Psoas muscle (tissue), 8 donors: ENCODE results near the gene ISY1. TPM values are rescaled to one million over a fixed set of nuclear protein-coding genes. Genes with fewer than 3 reads are reported as not detected.
"Not testable (repeated sequence)": the region's sequence is repeated elsewhere in the genome, so short reads cannot be mapped to it uniquely, and the experiment has no call there.

Experiments used
- ATAC-seq, 4 donors: fragments of 200-7000 bp; cut with Tn5 transposase; one replicate each; pipeline ENCODE4 v1.9.1; 2020; ENCODE audit warnings: moderate library complexity in 3 of 4, mild to moderate bottlenecking in 2 of 4
- DNase-seq, 2 donors: peaks; one replicate each; pipeline ENCODE4 v3.0.0-alpha.2; 2020
- H3K27ac ChIP-seq: fragments of 200-600 bp; one replicate; pipeline ENCODE4 v1.8.0; 2022
- H3K27me3 ChIP-seq, 3 donors: fragments of 200-600 bp in 1 of 3; one replicate each; pipeline versions ENCODE4 v1.6.1 to v1.8.0; 2013 to 2022; ENCODE audit warnings: low read length in 2 of 3, mild to moderate bottlenecking in 2 of 3, moderate library complexity in 1 of 3; ENCODE audit not compliant: insufficient read depth in 3 of 3
- H3K36me3 ChIP-seq, 2 donors: fragments of 200-600 bp in 1 of 2; one replicate each; pipeline versions ENCODE4 v1.6.1 to v1.8.0; 2013 to 2022; ENCODE audit warnings: low read depth in 1 of 2, mild to moderate bottlenecking in 1 of 2, moderate library complexity in 1 of 2; ENCODE audit not compliant: insufficient read depth in 1 of 2
- H3K4me1 ChIP-seq: fragments of 200-600 bp; one replicate; pipeline ENCODE4 v1.8.0; 2022
- H3K4me3 ChIP-seq: fragments of 200-600 bp; one replicate; pipeline ENCODE4 v1.8.0; 2022; ENCODE audit warnings: mild to moderate bottlenecking
- H3K9me3 ChIP-seq: fragments of 200-600 bp; one replicate; pipeline ENCODE4 v1.8.0; 2022
- WGBS, 3 donors: extraction: QIAGEN DNeasy Blood & Tissue Kit; methylation state at CpG; one replicate each; pipeline versions ENCODE4 v1.1.6 to v1.1.7; 2013; 5-methylcytosine and 5-hydroxymethylcytosine counted together
- intact Hi-C, 2 donors: fragments of 100-400 bp; cut with DNase I; formaldehyde crosslinking; loops; one replicate each; pipeline versions ENCODE4 v1.11.0 to v1.14.2; 2022
- polyA plus RNA-seq, 3 donors: library from polyadenylated mRNA; stranded (reverse); fragments of 200-250 nt; gene quantifications; one replicate each; pipeline ENCODE4 v1.2.3, GENCODE V29; 2013
- total RNA-seq, 4 donors: library from RNA; stranded (reverse); fragmentation: NEBNext Ultra II Directional in 2 of 4; extraction: Animal tissue kit (Norgen Biotek cat#: 25700) in 2 of 4; gene quantifications; one replicate each; pipeline versions ENCODE4 v1.2.1 to v1.2.4, GENCODE V29; 2021 to 2023
- TF ChIP-seq, protein P1 (sequence below): fragments of 200-600 bp; IDR thresholded peaks from one replicate; pipeline ENCODE4 v1.8.0; 2022; ENCODE audit warnings: antibody characterized with exemption
- donor health status: healthy with polysubstance abuse.
- donor health status: DM: no; HTN: no; CAD: no; lungs with moderate emphysema.
- donor health status: Bipolar disorder and iron deficiency.
- donor health status: healthy.
- donor health status: DM: yes; HTN: yes; CAD: no.
- donor health status: DM: no; HTN: no; CAD: no.
- donor health status: DM: no; HTN: no; CAD: no.
- donor health status: DM: yes; HTN: yes; CAD: no.

The ISY1 gene
- total and polyA plus RNA-seq, 7 donors: 25.9 to 56.0 (median 33.2) TPM

DNA sequence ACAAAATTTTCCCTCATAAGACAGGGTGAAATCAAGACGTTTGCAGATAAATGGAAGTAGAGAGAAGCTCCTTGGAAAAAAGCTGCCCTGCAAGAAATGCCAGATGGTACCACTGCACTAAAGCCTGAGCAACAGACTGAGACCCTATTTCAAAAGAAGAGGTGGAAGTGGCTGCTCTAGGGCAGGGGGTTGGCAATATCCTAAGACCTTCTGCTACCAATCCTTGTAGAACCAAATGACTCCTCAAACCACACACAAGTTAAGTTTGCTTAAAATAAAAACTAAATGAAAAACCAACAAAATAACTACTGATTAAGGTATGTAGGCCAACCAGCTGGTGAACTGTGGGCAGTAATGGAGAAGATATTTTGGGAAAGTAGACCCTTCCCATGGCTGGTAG lies 60.6 kb downstream of the ISY1 start:
- DNase-seq (no peak), ATAC-seq (no peak)
- Histone ChIP-seq H3K27me3 (no peaks in the 10 kb centered on the region), H3K4me1 (no peaks in the 10 kb centered on the region), H3K4me3 (no peak overlapping the region), H3K27ac (no peak overlapping the region), H3K9me3 (no peaks in the 10 kb centered on the region), H3K36me3 (peaks cover 2 to 7% of the 10 kb centered on the region in 2 donors)
- TF ChIP-seq, protein P1, sequence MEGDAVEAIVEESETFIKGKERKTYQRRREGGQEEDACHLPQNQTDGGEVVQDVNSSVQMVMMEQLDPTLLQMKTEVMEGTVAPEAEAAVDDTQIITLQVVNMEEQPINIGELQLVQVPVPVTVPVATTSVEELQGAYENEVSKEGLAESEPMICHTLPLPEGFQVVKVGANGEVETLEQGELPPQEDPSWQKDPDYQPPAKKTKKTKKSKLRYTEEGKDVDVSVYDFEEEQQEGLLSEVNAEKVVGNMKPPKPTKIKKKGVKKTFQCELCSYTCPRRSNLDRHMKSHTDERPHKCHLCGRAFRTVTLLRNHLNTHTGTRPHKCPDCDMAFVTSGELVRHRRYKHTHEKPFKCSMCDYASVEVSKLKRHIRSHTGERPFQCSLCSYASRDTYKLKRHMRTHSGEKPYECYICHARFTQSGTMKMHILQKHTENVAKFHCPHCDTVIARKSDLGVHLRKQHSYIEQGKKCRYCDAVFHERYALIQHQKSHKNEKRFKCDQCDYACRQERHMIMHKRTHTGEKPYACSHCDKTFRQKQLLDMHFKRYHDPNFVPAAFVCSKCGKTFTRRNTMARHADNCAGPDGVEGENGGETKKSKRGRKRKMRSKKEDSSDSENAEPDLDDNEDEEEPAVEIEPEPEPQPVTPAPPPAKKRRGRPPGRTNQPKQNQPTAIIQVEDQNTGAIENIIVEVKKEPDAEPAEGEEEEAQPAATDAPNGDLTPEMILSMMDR: no peak
- WGBS, 3 donors: 67 to 79% (median 70%) methylated on average over 1 of the region's 1 CpG
- intact Hi-C loops: loop anchor here in 1 of 2 donors (10.0 kb wide), 1 partner anchor 45 kb away; no protein-coding TSS in a partner anchor

DNA sequence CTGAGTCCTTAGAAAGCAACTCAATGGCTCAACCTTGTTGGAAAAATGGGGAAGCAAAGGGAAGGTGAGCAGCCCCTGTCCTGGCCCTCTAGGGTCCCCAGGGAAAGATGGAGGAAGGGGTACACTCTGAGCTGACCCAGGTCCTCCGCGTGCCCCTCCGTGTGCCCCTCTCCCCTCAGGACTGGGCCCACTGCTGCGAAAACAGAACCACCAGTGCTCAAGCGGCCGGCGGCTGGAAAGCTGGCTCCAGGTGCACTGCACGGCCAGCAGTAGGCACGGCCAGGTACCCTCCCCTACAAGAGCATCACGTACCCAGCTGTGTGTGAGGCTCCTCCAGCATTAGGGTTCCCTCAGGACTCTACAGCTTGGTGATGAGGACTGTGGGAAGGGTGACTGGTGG lies 65.6 kb downstream of the ISY1 start:
- intact Hi-C loops: no loop called here
- ATAC-seq (no peak), DNase-seq (no peak)
- WGBS, 3 donors: 96 to 97% (median 96%) methylated on average over 10 of the region's 10 CpGs
- H3K4me3 ChIP-seq: no peak overlapping the region
- no peaks in the 10 kb centered on the region for H3K27me3 ChIP-seq
- TF ChIP-seq, protein P1: no peak
- no peaks in the 10 kb centered on the region for H3K9me3 ChIP-seq
- peaks cover 0 to 44% of the 10 kb centered on the region in 2 donors for H3K36me3 ChIP-seq
- no peak overlapping the region for H3K27ac ChIP-seq
- no peaks in the 10 kb centered on the region for H3K4me1 ChIP-seq

DNA sequence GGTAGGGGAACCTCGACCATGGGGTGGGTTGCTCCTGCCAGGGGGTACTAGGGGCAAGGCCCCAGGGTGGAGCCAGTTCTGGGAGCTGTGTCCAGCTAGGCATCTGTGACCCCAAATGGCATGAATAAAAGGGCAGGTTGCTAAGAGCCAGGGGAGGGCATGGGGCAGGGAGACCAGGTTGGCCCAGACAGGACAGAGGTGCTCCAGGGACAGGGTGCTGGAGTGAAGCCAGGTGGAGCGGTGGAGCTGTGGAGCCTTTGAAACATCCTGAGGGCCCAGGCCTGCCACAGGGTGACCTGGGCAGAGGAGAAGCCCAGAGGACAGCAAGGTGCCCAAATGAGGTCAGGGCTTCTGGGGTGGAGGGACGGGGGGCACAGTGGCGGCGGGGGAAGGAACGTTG lies 72.6 kb downstream of the ISY1 start:
- intact Hi-C loops, H3K27ac ChIP-seq, DNase-seq, H3K4me3 ChIP-seq, H3K27me3 ChIP-seq, H3K4me1 ChIP-seq, H3K9me3 ChIP-seq: not testable (repeated sequence)
- no CpG with 5 or more reads among the region's 6 CpGs for WGBS, 3 donors
- H3K36me3 ChIP-seq: peaks cover 0 to 21% of the 10 kb centered on the region in 2 donors
- peak in 2 of 4 donors; percentile 26 to 28 for ATAC-seq

DNA sequence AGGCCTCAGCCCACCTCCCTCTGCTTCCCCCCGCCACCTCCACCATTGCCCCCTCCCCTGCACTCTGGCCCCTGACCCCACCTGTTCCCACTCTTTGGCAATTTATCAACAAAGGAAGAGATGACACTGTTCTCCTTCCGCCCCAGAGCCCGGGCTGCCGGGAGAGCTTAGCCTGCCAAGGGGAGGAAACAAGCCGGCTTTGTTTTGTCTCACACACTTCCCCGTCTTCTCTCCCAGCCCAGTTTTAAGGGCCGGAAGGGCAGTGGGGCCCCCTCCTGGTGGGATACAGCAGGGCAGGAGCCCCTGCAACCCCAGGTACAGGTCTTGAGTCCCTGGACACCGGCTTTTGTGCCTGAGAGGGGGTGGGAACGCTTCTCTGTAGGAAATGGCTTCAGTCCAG lies 73.0 kb downstream of the ISY1 start:
- H3K27me3 ChIP-seq, H3K27ac ChIP-seq, H3K9me3 ChIP-seq, H3K4me3 ChIP-seq, DNase-seq, intact Hi-C loops, H3K4me1 ChIP-seq: not testable (repeated sequence)
- peak; percentile 73 to 89 (median 82) for ATAC-seq
- H3K36me3 ChIP-seq: peaks cover 0 to 17% of the 10 kb centered on the region in 2 donors
- WGBS, 3 donors: 0% methylated on average over 2 to 7 of the region's 9 CpGs

DNA sequence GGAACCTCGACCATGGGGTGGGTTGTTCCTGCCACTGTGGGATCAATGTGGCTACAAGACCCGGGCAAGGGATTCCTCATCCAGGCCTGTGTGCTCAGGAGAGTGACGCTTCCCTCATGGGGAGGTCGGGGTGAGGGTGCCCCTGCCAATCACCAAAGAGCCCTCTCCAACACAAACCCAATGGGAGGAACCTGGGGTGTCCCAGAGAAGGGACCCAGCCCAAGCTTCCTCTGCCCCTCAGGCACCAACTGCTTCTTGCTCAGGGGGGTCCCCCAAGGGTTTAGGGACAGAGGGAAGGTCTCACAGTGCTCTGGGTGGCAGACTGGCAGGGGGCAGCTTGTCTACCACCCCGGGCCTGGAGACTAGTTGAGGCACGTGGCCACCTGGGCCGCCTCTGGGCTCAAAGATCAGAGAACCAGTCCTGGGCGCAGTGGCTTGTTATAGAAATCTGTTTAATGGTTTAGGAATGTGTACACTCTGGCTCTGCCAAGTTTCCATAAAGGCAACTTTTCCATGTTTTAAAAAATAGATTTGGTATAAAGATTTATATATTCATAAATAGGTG lies 73.6 kb downstream of the ISY1 start:
- DNase-seq (no peak), ATAC-seq (peak; percentile 51 to 76 (median 62))
- Histone ChIP-seq H3K36me3 (peaks cover 0 to 10% of the 10 kb centered on the region in 2 donors), H3K4me3 (no peak overlapping the region), H3K9me3 (no peaks in the 10 kb centered on the region), H3K27ac (peak overlapping the region; percentile 61), H3K27me3 (no peaks in the 10 kb centered on the region), H3K4me1 (peaks cover 6% of the 10 kb centered on the region)
- 49 to 62% (median 51%) methylated on average over 8 of the region's 8 CpGs for WGBS, 3 donors
- TF ChIP-seq, protein P1: no peak
- intact Hi-C loops: no loop called here

DNA sequence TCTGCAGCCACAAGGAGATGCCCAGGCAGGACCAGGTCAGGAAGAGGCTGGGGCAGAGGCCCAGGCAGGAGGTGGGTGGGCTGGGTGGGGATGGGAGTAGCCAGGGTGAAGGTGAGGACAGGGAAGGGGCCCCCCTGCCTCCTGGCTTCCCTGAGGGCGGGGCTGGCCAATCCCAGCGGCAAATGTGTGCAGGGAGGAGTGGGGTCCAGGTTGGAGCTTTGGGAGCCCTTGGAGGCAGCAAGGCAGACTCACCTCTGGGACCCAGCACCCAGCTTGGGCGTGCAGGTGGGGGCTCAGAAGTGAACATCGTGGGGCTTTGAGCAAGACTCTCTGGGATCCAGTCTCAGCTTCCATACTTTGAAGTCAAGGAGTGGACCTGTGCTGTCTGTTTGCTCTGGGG lies 75.0 kb downstream of the ISY1 start:
- Histone ChIP-seq H3K27me3 (no peaks in the 10 kb centered on the region), H3K4me1 (peaks cover 6% of the 10 kb centered on the region), H3K36me3 (no peaks in the 10 kb centered on the region), H3K4me3 (no peak overlapping the region), H3K27ac (no peak overlapping the region), H3K9me3 (no peaks in the 10 kb centered on the region)
- TF ChIP-seq, protein P1: no peak
- WGBS, 3 donors: 90 to 95% (median 91%) methylated on average over 4 of the region's 4 CpGs
- intact Hi-C loops: no loop called here
- no peak for ATAC-seq
- DNase-seq: no peak
